Measurements from ENCODE around the gene GSTT4. TPM values are rescaled to one million over a fixed set of nuclear protein-coding genes. Genes with fewer than 3 reads are reported as not detected.

Gene GSTT4
- total and polyA plus RNA-seq, 2 experiments from 2014 or later: not detected

DNA sequence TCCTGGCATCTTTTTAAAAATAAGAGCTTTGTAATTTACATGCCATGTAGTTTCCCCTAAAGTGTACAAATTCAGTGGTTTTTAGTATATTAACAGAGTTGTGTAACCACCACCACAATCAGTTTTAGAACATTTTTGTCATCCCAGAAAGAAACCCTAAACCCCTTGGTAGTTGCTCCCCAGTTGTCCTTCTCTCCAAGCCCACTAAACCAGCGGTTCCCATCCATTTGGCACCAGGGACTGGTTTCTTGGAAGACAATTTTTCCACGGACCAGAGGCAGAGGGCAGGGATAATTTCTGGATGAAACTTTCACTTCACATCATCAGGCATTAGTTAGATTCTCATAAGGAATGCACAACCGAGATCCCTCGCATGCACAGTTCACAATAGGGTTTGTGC lies 28.5 kb upstream of the GSTT4 start:
- Histone ChIP-seq H2AFZ (no peak overlapping the region), H3K9me2 (replicated peaks; ENCODE audit: insufficient read depth) (no peaks in the 10 kb centered on the region), H3K9me3 (ENCODE audit: low read depth) (no peaks in the 10 kb centered on the region), H3K4me2 (no peak overlapping the region), H3K27ac (no peak overlapping the region), H3K36me3 (replicated peaks; ENCODE audit: insufficient read depth, low read depth) (no peaks in the 10 kb centered on the region), H3K4me1 (ENCODE audit: insufficient read depth) (no peaks in the 10 kb centered on the region), H3K27me3 (no peaks in the 10 kb centered on the region), H3K79me2 (peaks cover 60% of the 10 kb centered on the region), H4K20me1 (ENCODE audit: insufficient read depth, poor library complexity, severe bottlenecking) (peaks cover 11% of the 10 kb centered on the region), H3K4me3 (no peak overlapping the region)
- TF ChIP-seq EZH2phosphoT487 (IDR thresholded peaks at IDR 0.05; ENCODE audit: low read depth, severe bottlenecking, unreplicated experiment): no peak
- TF ChIP-seq EZH2 (IDR thresholded peaks at IDR 0.05; ENCODE audit: borderline replicate concordance): no peak
- TF ChIP-seq, protein P1, sequence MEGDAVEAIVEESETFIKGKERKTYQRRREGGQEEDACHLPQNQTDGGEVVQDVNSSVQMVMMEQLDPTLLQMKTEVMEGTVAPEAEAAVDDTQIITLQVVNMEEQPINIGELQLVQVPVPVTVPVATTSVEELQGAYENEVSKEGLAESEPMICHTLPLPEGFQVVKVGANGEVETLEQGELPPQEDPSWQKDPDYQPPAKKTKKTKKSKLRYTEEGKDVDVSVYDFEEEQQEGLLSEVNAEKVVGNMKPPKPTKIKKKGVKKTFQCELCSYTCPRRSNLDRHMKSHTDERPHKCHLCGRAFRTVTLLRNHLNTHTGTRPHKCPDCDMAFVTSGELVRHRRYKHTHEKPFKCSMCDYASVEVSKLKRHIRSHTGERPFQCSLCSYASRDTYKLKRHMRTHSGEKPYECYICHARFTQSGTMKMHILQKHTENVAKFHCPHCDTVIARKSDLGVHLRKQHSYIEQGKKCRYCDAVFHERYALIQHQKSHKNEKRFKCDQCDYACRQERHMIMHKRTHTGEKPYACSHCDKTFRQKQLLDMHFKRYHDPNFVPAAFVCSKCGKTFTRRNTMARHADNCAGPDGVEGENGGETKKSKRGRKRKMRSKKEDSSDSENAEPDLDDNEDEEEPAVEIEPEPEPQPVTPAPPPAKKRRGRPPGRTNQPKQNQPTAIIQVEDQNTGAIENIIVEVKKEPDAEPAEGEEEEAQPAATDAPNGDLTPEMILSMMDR (IDR thresholded peaks at IDR 0.05; ENCODE audit: poor library complexity): no peak
- DNase-seq (ENCODE audit: low spot score): no peak
- 87% methylated on average over 4 of the region's 4 CpGs for WGBS (ENCODE audit: low lambda C conversion rate, missing lambda C conversion rate)

- Histone ChIP-seq H2AFZ (no peak overlapping the region), H3K4me3 (no peak overlapping the region), H3K9me3 (ENCODE audit: low read depth) (no peaks in the 10 kb centered on the region), H3K79me2 (peaks cover 94% of the 10 kb centered on the region), H3K9me2 (replicated peaks; ENCODE audit: insufficient read depth) (no peaks in the 10 kb centered on the region), H3K36me3 (replicated peaks; ENCODE audit: insufficient read depth, low read depth) (no peaks in the 10 kb centered on the region), H3K27ac (no peak overlapping the region), H3K4me2 (no peak overlapping the region), H4K20me1 (ENCODE audit: insufficient read depth, poor library complexity, severe bottlenecking) (peaks cover 15% of the 10 kb centered on the region), H3K27me3 (no peaks in the 10 kb centered on the region), H3K4me1 (ENCODE audit: insufficient read depth) (no peaks in the 10 kb centered on the region)
- DNase-seq (ENCODE audit: low spot score): no peak
- TF ChIP-seq, protein P1 (IDR thresholded peaks at IDR 0.05; ENCODE audit: poor library complexity): no peak
- TF ChIP-seq EZH2phosphoT487 (IDR thresholded peaks at IDR 0.05; ENCODE audit: low read depth, severe bottlenecking, unreplicated experiment) (no peak), EZH2 (IDR thresholded peaks at IDR 0.05; ENCODE audit: borderline replicate concordance) (no peak)
Observed at GRCh38 chr22:24030186-24030702, 25.0 kb upstream of the GSTT4 start.

DNA sequence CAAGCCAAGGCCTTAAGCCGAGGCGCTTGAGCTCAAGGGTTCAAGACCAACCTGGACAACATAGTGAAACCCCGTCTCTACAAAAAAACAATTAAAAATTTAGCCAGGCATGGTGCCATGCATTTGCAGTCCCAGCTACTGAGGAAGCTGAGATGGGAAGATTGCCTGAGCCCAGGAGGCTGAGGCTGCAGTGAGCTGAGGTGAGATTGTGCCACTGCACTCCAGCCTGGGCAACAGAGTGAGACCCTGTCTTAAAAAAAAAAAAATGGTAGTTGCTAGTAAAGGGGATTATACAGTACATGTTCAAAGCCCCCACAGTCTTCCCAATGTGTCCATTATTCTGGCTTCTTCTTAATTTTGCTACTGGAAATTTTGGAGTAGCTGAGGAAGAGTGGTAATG lies 24.1 kb upstream of the GSTT4 start:
- H3K4me2 ChIP-seq: no peak overlapping the region
- 96% methylated on average over 3 of the region's 3 CpGs for WGBS (ENCODE audit: low lambda C conversion rate, missing lambda C conversion rate)
- H3K27ac ChIP-seq: no peak overlapping the region
- H3K4me3 ChIP-seq: no peak overlapping the region
- H4K20me1 ChIP-seq (ENCODE audit: insufficient read depth, poor library complexity, severe bottlenecking): peaks cover 15% of the 10 kb centered on the region
- no peaks in the 10 kb centered on the region for H3K27me3 ChIP-seq
- H3K9me2 ChIP-seq (replicated peaks; ENCODE audit: insufficient read depth): no peaks in the 10 kb centered on the region
- H3K36me3 ChIP-seq (replicated peaks; ENCODE audit: insufficient read depth, low read depth): no peaks in the 10 kb centered on the region
- H3K79me2 ChIP-seq: peaks cover 99% of the 10 kb centered on the region
- no peak for DNase-seq (ENCODE audit: low spot score)
- TF ChIP-seq, protein P1 (IDR thresholded peaks at IDR 0.05; ENCODE audit: poor library complexity): no peak
- TF ChIP-seq EZH2phosphoT487 (IDR thresholded peaks at IDR 0.05; ENCODE audit: low read depth, severe bottlenecking, unreplicated experiment) (no peak), EZH2 (IDR thresholded peaks at IDR 0.05; ENCODE audit: borderline replicate concordance) (no peak)
- H2AFZ ChIP-seq: no peak overlapping the region
- no peaks in the 10 kb centered on the region for H3K9me3 ChIP-seq (ENCODE audit: low read depth)
- no peaks in the 10 kb centered on the region for H3K4me1 ChIP-seq (ENCODE audit: insufficient read depth)

- 77% methylated on average over 2 of the region's 2 CpGs for WGBS (ENCODE audit: low lambda C conversion rate, missing lambda C conversion rate)
- no peak overlapping the region for H2AFZ ChIP-seq
- no peak overlapping the region for H3K4me3 ChIP-seq
- no peak for DNase-seq (ENCODE audit: low spot score)
- H3K9me3 ChIP-seq (ENCODE audit: low read depth): no peaks in the 10 kb centered on the region
- H3K9me2 ChIP-seq (replicated peaks; ENCODE audit: insufficient read depth): no peaks in the 10 kb centered on the region
- H3K4me2 ChIP-seq: no peak overlapping the region
- no peaks in the 10 kb centered on the region for H3K36me3 ChIP-seq (replicated peaks; ENCODE audit: insufficient read depth, low read depth)
- H3K27me3 ChIP-seq: no peaks in the 10 kb centered on the region
- no peaks in the 10 kb centered on the region for H3K4me1 ChIP-seq (ENCODE audit: insufficient read depth)
- peaks cover 12% of the 10 kb centered on the region for H4K20me1 ChIP-seq (ENCODE audit: insufficient read depth, poor library complexity, severe bottlenecking)
- H3K27ac ChIP-seq: no peak overlapping the region
- peaks cover 99% of the 10 kb centered on the region for H3K79me2 ChIP-seq
- TF ChIP-seq EZH2 (IDR thresholded peaks at IDR 0.05; ENCODE audit: borderline replicate concordance) (no peak), EZH2phosphoT487 (IDR thresholded peaks at IDR 0.05; ENCODE audit: low read depth, severe bottlenecking, unreplicated experiment) (no peak)
- TF ChIP-seq, protein P1 (IDR thresholded peaks at IDR 0.05; ENCODE audit: poor library complexity): no peak
Observed at GRCh38 chr22:24028533-24028932, 23.3 kb upstream of the GSTT4 start.

Data from hepatocyte (in vitro differentiated cells).